Suprapubic skin (tissue), 4 donors: Measurements from ENCODE around the gene DPYD. TPM values are rescaled to one million over a fixed set of nuclear protein-coding genes. Genes with fewer than 3 reads are reported as not detected.

ENCODE experiments used
- DNase-seq, 2 donors: peaks; one replicate each; pipeline ENCODE4 v3.0.0-alpha.2; 2019; ENCODE audit warnings: low spot score in 2 of 2
- H3K27ac ChIP-seq: fragments of 200-600 bp; sonication (generic); one replicate; pipeline ENCODE4 v1.5.1; 2019
- H3K27me3 ChIP-seq: fragments of 200-600 bp; sonication (generic); one replicate; pipeline ENCODE4 v1.5.1; 2019
- H3K36me3 ChIP-seq: fragments of 200-600 bp; sonication (generic); one replicate; pipeline ENCODE4 v1.5.1; 2019
- H3K4me1 ChIP-seq: fragments of 200-600 bp; sonication (generic); one replicate; pipeline ENCODE4 v1.5.1; 2019
- H3K4me3 ChIP-seq: fragments of 200-600 bp; sonication (generic); one replicate; pipeline ENCODE4 v1.5.1; 2019; ENCODE audit warnings: mild to moderate bottlenecking
- H3K9me3 ChIP-seq: fragments of 200-600 bp; sonication (generic); one replicate; pipeline ENCODE4 v1.5.1; 2019
- EP300 ChIP-seq: sonication (generic); formaldehyde crosslinking; IDR thresholded peaks from one replicate; pipeline ENCODE4 v1.6.1; 2017; ENCODE audit warnings: antibody characterized with exemption
- POLR2A ChIP-seq, 2 donors: fragments of 450-650 bp; IDR thresholded peaks; one replicate each; pipeline ENCODE4 v1.6.1; 2017; ENCODE audit warnings: antibody characterized with exemption in 2 of 2, mild to moderate bottlenecking in 2 of 2, moderate library complexity in 2 of 2
- POLR2AphosphoS5 ChIP-seq, 3 donors: sonication (generic); formaldehyde crosslinking; IDR thresholded peaks; one replicate each; pipeline ENCODE4 v1.6.1; 2017; ENCODE audit warnings: antibody characterized with exemption in 3 of 3
- WGBS: methylation state at CpG from one replicate; pipeline ENCODE4 v1.1.5; 2018; 5-methylcytosine and 5-hydroxymethylcytosine counted together
- total RNA-seq, 4 donors: library from RNA; depleted of rRNA; stranded (reverse); fragments of >200 nt; gene quantifications; one replicate each; pipeline ENCODE4 v1.1.0, GENCODE V29; 2016
- TF ChIP-seq, protein P1 (sequence below), 2 donors: fragments of 200-600 bp in 1 of 2; fragments of 450-650 bp in 1 of 2; sonication (generic) in 1 of 2; IDR thresholded peaks; one replicate each; pipeline ENCODE4 v1.5.1; 2016 to 2019; ENCODE audit warnings: antibody characterized with exemption in 2 of 2, mild to moderate bottlenecking in 1 of 2, moderate library complexity in 1 of 2

DPYD gene
- total RNA-seq, 4 donors from 2014 or later, result 10.1 to 31.9 (median 11.6) TPM

DNA sequence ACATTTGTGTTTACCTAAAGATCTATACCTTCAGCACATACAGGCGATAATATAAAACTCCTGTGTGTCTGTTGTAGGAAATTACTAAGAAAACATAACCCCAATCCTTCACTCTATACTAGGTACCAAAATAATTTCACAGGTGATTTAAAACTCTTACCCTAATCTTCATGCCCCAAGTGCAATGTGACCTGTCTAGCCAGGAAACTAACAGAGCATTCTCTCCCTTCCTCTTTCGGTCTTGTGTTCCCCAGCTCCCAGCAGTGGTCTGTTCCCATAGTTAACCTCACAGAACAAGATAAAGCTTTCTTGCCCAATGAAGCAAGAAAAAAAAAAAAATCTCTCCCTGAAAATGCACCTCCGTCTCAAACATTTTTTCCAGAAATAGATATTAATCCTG is 493.5 kb downstream of the DPYD start:
- Histone ChIP-seq H3K4me3 (no peak overlapping the region), H3K27ac (no peak overlapping the region), H3K36me3 (no peaks in the 10 kb centered on the region), H3K4me1 (no peaks in the 10 kb centered on the region), H3K9me3 (no peaks in the 10 kb centered on the region), H3K27me3 (no peaks in the 10 kb centered on the region)
- WGBS, result 97% methylated on average over 3 of the region's 3 CpGs
- no peak for DNase-seq
- TF ChIP-seq POLR2AphosphoS5 (IDR thresholded peaks at IDR 0.05) (no peak), EP300 (no peak), POLR2A (IDR thresholded peaks at IDR 0.05) (no peak)
- TF ChIP-seq, protein P1, sequence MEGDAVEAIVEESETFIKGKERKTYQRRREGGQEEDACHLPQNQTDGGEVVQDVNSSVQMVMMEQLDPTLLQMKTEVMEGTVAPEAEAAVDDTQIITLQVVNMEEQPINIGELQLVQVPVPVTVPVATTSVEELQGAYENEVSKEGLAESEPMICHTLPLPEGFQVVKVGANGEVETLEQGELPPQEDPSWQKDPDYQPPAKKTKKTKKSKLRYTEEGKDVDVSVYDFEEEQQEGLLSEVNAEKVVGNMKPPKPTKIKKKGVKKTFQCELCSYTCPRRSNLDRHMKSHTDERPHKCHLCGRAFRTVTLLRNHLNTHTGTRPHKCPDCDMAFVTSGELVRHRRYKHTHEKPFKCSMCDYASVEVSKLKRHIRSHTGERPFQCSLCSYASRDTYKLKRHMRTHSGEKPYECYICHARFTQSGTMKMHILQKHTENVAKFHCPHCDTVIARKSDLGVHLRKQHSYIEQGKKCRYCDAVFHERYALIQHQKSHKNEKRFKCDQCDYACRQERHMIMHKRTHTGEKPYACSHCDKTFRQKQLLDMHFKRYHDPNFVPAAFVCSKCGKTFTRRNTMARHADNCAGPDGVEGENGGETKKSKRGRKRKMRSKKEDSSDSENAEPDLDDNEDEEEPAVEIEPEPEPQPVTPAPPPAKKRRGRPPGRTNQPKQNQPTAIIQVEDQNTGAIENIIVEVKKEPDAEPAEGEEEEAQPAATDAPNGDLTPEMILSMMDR (IDR thresholded peaks at IDR 0.05), result no peak

DNA sequence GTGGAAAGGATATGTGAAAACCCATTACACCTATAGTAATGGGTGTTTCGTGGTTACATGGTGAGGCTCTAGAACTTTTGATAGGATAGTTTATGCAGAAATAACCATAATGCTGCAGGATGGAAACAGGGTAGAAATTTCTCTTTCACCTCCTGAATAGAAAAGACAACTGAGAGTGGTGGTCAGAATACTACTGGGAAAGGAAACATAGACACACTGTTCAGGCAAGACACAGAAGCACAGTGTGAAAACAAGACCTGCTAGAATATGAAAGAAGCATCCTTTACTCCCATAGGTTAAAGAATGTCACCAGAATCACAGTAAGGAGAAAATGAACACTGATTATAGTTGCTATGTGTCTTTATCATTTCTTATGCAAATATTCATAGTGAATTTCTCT is 496.6 kb downstream of the DPYD start:
- 98% methylated on average over 1 of the region's 1 CpG for WGBS
- TF ChIP-seq, protein P1 (IDR thresholded peaks at IDR 0.05), result no peak
- TF ChIP-seq EP300, result no peak
- no peak overlapping the region for H3K4me3 ChIP-seq
- H3K27ac ChIP-seq, result no peak overlapping the region
- no peaks in the 10 kb centered on the region for H3K9me3 ChIP-seq
- H3K4me1 ChIP-seq, result no peaks in the 10 kb centered on the region
- DNase-seq, result no peak
- H3K27me3 ChIP-seq, result no peaks in the 10 kb centered on the region
- no peaks in the 10 kb centered on the region for H3K36me3 ChIP-seq

DNA sequence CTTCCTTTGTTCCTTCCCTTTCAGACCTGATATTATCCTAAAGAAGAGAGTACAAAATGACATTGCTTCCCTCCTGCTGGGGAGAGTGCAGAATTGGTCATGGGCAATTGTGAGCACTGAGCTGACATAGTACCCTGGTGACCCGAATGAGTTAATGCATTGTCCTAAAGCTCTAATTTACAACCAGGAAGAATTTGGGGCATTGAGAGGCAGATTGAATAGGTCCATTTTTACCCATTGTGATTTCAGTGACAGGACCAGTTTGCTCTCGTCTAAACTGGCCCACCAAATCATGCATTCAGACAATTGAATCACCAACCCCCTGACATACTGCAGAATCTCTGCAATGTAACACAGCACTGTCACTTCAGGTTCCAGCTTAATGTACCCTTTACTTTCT is 497.4 kb downstream of the DPYD start:
- Histone ChIP-seq H3K36me3 (no peaks in the 10 kb centered on the region), H3K4me3 (no peak overlapping the region), H3K9me3 (no peaks in the 10 kb centered on the region), H3K4me1 (no peaks in the 10 kb centered on the region), H3K27me3 (no peaks in the 10 kb centered on the region), H3K27ac (no peak overlapping the region)
- no peak for DNase-seq
- WGBS, result 73% methylated on average over 2 of the region's 2 CpGs
- TF ChIP-seq EP300 (no peak), POLR2AphosphoS5 (IDR thresholded peaks at IDR 0.05) (no peak), POLR2A (IDR thresholded peaks at IDR 0.05) (no peak)
- TF ChIP-seq, protein P1 (IDR thresholded peaks at IDR 0.05), result no peak

DNA sequence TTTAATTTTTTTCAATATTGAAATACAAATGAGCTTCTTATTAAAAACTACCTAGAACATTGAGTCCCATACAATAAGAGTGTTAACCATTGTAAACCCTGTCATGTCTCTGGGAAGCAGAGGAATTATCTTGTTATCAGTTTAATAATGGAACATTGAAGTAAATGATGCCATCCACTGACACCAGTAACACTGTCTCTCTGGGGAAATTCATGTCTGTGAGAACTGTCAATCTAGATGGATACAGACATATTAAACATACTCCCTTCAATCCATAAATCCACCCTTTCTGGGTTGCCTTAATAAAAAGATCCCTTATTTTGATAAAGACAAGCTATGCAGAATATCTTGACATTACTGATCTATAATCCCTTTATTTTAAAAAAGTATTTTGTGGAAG is 503.2 kb downstream of the DPYD start:
- Histone ChIP-seq H3K27ac (no peak overlapping the region), H3K27me3 (no peaks in the 10 kb centered on the region), H3K4me1 (no peaks in the 10 kb centered on the region), H3K36me3 (no peaks in the 10 kb centered on the region), H3K9me3 (no peaks in the 10 kb centered on the region), H3K4me3 (no peak overlapping the region)
- no peak for TF ChIP-seq EP300
- no peak for TF ChIP-seq POLR2AphosphoS5 (IDR thresholded peaks at IDR 0.05)
- TF ChIP-seq POLR2A (IDR thresholded peaks at IDR 0.05), result no peak
- TF ChIP-seq, protein P1 (IDR thresholded peaks at IDR 0.05), result no peak
- DNase-seq, result no peak

DNA sequence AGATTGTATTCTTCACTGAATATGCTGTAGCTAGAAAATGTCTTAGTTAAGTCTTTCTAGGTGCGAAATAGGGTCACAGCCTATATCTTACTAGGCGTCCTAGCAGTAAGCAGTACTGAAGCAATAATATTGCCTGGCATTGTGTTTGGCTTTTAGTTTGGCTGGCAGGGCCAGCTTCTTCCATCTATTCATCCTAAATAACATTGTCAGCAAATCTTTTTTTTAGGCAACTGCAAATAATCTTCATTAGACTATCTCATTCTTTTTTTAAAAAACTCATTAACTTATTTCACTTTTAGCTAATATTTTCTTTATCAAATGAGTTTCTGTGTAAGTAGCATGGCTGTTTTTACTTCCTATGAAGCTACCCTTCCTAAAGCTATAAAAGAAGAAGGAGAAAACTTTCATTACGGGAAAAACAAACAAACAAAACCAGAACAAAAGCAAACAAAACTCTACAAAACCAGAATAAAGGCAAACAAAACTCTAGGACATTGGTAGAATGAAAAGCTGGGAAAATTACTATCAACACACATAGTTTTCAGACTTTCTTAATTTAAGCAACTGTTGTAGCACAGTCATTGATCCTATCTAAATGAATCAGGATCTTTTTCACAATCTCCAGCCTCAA is 506.0 kb downstream of the DPYD start:
- no peak for TF ChIP-seq POLR2A (IDR thresholded peaks at IDR 0.05)
- no peak for TF ChIP-seq EP300
- TF ChIP-seq, protein P1 (IDR thresholded peaks at IDR 0.05), result no peak
- TF ChIP-seq POLR2AphosphoS5 (IDR thresholded peaks at IDR 0.05), result no peak
- Histone ChIP-seq H3K27me3 (no peaks in the 10 kb centered on the region), H3K4me1 (no peaks in the 10 kb centered on the region), H3K4me3 (no peak overlapping the region), H3K9me3 (no peaks in the 10 kb centered on the region), H3K36me3 (no peaks in the 10 kb centered on the region), H3K27ac (no peak overlapping the region)
- 94% methylated on average over 3 of the region's 3 CpGs for WGBS
- no peak for DNase-seq
